LNCaP clone FGC (cell line): ENCODE data around the gene HTR4.

ENCODE experiments used
- DNase-seq: peaks from one replicate; pipeline ENCODE4 v3.0.0-alpha.2; 2011; ENCODE audit warnings: low read depth
- H3K4me3 ChIP-seq: 2 replicates; pipeline ENCODE4 v1.5.1; 2011; ENCODE audit warnings: mild to moderate bottlenecking, low read depth, low read length, control low read depth
- CTCF ChIP-seq: IDR thresholded peaks from 2 replicates; pipeline ENCODE4 v1.5.1; 2012; ENCODE audit warnings: mild to moderate bottlenecking; ENCODE audit not compliant: control insufficient read depth, insufficient read depth; ENCODE audit errors: extremely low read depth

Gene HTR4

GRCh38 chr5:148615644-148616275 is 38.6 kb downstream of the HTR4 start:
- no peak overlapping the region for H3K4me3 ChIP-seq
- no peak for DNase-seq
- TF ChIP-seq CTCF: no peak

- no peak for DNase-seq
- H3K4me3 ChIP-seq: no peak overlapping the region
- TF ChIP-seq CTCF: no peak
These were observed 46.9 kb downstream of the HTR4 start for GRCh38 chr5:148607406-148607805.

- no peak for TF ChIP-seq CTCF
- no peak overlapping the region for H3K4me3 ChIP-seq
- DNase-seq: no peak
These were observed 48.0 kb downstream of the HTR4 start for GRCh38 chr5:148606296-148606695.

- no peak for TF ChIP-seq CTCF
- DNase-seq: no peak
- H3K4me3 ChIP-seq: no peak overlapping the region
These were observed 55.1 kb downstream of the HTR4 start for GRCh38 chr5:148599187-148599586.

- TF ChIP-seq CTCF: no peak
These were observed 58.6 kb downstream of the HTR4 start for GRCh38 chr5:148595697-148596096.

GRCh38 chr5:148586796-148587195 is 67.5 kb downstream of the HTR4 start:
- TF ChIP-seq CTCF: no peak
- no peak overlapping the region for H3K4me3 ChIP-seq
- no peak for DNase-seq

More at GRCh38 chr5:148595697-148596096, 58.6 kb downstream of the HTR4 start:
- no peak for DNase-seq
- H3K4me3 ChIP-seq: no peak overlapping the region

- no peak for DNase-seq
- H3K4me3 ChIP-seq: no peak overlapping the region
- peak; percentile 44 for TF ChIP-seq CTCF
These were observed 68.3 kb downstream of the HTR4 start for GRCh38 chr5:148585988-148586387.
